22Rv1 (cell line): ENCODE results near the gene TMEM150C.

Source experiments
- ZFX ChIP-seq: fragments of 450-650 bp; IDR thresholded peaks from 2 replicates; pipeline ENCODE4 v1.6.1; 2017; ENCODE audit warnings: antibody characterized with exemption, borderline replicate concordance
- TF ChIP-seq, protein P1 (sequence below): fragments of 450-650 bp; IDR thresholded peaks from 2 replicates; pipeline ENCODE4 v1.5.1; 2017; ENCODE audit warnings: mild to moderate bottlenecking

- TF ChIP-seq, protein P1, sequence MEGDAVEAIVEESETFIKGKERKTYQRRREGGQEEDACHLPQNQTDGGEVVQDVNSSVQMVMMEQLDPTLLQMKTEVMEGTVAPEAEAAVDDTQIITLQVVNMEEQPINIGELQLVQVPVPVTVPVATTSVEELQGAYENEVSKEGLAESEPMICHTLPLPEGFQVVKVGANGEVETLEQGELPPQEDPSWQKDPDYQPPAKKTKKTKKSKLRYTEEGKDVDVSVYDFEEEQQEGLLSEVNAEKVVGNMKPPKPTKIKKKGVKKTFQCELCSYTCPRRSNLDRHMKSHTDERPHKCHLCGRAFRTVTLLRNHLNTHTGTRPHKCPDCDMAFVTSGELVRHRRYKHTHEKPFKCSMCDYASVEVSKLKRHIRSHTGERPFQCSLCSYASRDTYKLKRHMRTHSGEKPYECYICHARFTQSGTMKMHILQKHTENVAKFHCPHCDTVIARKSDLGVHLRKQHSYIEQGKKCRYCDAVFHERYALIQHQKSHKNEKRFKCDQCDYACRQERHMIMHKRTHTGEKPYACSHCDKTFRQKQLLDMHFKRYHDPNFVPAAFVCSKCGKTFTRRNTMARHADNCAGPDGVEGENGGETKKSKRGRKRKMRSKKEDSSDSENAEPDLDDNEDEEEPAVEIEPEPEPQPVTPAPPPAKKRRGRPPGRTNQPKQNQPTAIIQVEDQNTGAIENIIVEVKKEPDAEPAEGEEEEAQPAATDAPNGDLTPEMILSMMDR, result no peak
- TF ChIP-seq ZFX, result no peak
These were observed 18.7 kb downstream of the TMEM150C start for GRCh38 chr4:82543131-82543530.
